ENCODE results near the gene REPIN1. TPM values are rescaled to one million over a fixed set of nuclear protein-coding genes. Genes with fewer than 3 reads are reported as not detected.

REPIN1 gene
- total RNA-seq, 4 donors from 2014 or later = 66.8 to 143 (median 97.7) TPM

DNA sequence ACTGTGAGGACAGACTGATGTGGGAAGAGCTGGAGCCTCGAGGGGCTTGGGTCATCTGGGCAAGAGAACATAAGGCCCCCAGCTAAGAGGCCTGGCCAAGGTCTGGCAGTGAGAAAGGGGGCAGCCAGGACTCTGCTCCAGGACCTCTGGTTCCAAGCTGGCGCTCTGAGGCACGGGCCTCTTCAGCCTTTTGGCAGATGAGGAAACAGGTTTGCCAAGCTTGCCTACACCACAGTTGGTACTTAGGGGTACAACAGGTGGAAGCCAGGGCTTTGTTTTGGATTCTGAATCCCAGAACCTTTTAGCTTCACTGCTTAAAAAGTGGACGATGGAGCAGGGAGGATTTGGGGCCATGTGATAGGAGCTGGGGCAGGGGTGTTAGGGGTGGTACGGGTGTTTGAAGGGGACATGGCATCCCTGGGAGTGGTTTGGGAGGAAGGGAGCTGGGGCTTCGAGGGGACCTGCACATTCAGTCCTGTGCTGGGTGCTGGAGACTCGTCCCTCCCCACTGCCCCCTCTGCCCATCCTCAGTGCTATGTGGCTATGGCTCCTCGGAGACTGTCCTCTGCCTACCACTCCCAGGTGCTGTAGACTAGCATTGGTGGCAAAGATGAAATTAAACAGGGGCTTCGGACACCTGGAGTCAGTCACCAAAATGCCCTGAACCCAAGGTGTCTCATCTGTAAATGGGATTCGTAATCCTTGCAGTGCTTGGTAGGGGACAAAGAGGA, 40.8 kb downstream of the REPIN1 start:
- no peak overlapping the region for H3K27ac ChIP-seq (replicated peaks in 1 of 4)
- DNase-seq (ENCODE audit: extremely low spot score) = no peak

GRCh38 chr7:150410131-150410530, 41.5 kb downstream of the REPIN1 start:
- no peaks in the 10 kb centered on the region for H3K9me3 ChIP-seq
- H3K27me3 ChIP-seq = no peaks in the 10 kb centered on the region
- intact Hi-C loops (cut with DNase I) = no loop called here
- H3K36me3 ChIP-seq = peaks cover 0 to 38% (median 15%) of the 10 kb centered on the region in 4 donors
- H3K27ac ChIP-seq (replicated peaks in 1 of 4) = peak overlapping the region in 2 of 4 donors; percentile 18 to 33
- no CpG with 5 or more reads among the region's 7 CpGs for WGBS
- TF ChIP-seq POLR2AphosphoS5 (IDR thresholded peaks at IDR 0.05) (no peak), POLR2A (IDR thresholded peaks at IDR 0.05; ENCODE audit: low read depth) (no peak), EP300 (IDR thresholded peaks at IDR 0.05) (no peak)
- TF ChIP-seq, protein P1, sequence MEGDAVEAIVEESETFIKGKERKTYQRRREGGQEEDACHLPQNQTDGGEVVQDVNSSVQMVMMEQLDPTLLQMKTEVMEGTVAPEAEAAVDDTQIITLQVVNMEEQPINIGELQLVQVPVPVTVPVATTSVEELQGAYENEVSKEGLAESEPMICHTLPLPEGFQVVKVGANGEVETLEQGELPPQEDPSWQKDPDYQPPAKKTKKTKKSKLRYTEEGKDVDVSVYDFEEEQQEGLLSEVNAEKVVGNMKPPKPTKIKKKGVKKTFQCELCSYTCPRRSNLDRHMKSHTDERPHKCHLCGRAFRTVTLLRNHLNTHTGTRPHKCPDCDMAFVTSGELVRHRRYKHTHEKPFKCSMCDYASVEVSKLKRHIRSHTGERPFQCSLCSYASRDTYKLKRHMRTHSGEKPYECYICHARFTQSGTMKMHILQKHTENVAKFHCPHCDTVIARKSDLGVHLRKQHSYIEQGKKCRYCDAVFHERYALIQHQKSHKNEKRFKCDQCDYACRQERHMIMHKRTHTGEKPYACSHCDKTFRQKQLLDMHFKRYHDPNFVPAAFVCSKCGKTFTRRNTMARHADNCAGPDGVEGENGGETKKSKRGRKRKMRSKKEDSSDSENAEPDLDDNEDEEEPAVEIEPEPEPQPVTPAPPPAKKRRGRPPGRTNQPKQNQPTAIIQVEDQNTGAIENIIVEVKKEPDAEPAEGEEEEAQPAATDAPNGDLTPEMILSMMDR (IDR thresholded peaks at IDR 0.05) = no peak
- no peak overlapping the region for H3K4me3 ChIP-seq
- peaks cover 9 to 27% (median 18%) of the 10 kb centered on the region in 4 donors for H3K4me1 ChIP-seq
- no peak for DNase-seq (ENCODE audit: extremely low spot score)

More for the DNA sequence above, 40.8 kb downstream of the REPIN1 start:
- Histone ChIP-seq H3K27me3 (no peaks in the 10 kb centered on the region), H3K36me3 (peaks cover 0 to 38% (median 15%) of the 10 kb centered on the region in 4 donors), H3K4me3 (no peak overlapping the region), H3K4me1 (peaks cover 10 to 29% (median 22%) of the 10 kb centered on the region in 4 donors), H3K9me3 (no peaks in the 10 kb centered on the region)
- WGBS = 86% methylated on average over 8 of the region's 10 CpGs
- TF ChIP-seq POLR2A (IDR thresholded peaks at IDR 0.05; ENCODE audit: low read depth) = no peak
- no peak for TF ChIP-seq POLR2AphosphoS5 (IDR thresholded peaks at IDR 0.05)
- no peak for TF ChIP-seq EP300 (IDR thresholded peaks at IDR 0.05)
- TF ChIP-seq, protein P1 (IDR thresholded peaks at IDR 0.05) = no peak
- intact Hi-C loops (cut with DNase I) = loop anchor here (5.0 kb wide), 1 partner anchor 42 kb away; the partner anchor contains the start of gene REPIN1

GRCh38 chr7:150410680-150411346, 42.2 kb downstream of the REPIN1 start:
- Histone ChIP-seq H3K4me1 (peaks cover 9 to 25% (median 17%) of the 10 kb centered on the region in 4 donors), H3K4me3 (no peak overlapping the region), H3K9me3 (no peaks in the 10 kb centered on the region), H3K27ac (replicated peaks in 1 of 4) (peak overlapping the region in 2 of 4 donors; percentile 18 to 33), H3K36me3 (peaks cover 0 to 38% (median 15%) of the 10 kb centered on the region in 4 donors), H3K27me3 (no peaks in the 10 kb centered on the region)
- intact Hi-C loops (cut with DNase I) = no loop called here
- DNase-seq (ENCODE audit: extremely low spot score) = no peak
- WGBS = 74% methylated on average over 10 of the region's 10 CpGs
- TF ChIP-seq, protein P1 (IDR thresholded peaks at IDR 0.05) = no peak
- no peak for TF ChIP-seq EP300 (IDR thresholded peaks at IDR 0.05)

GRCh38 chr7:150411606-150412005, 43.0 kb downstream of the REPIN1 start:
- H3K27me3 ChIP-seq = no peaks in the 10 kb centered on the region
- peaks cover 0 to 38% (median 15%) of the 10 kb centered on the region in 4 donors for H3K36me3 ChIP-seq
- H3K27ac ChIP-seq (replicated peaks in 1 of 4) = peak overlapping the region in 1 of 4 donors; percentile 33
- intact Hi-C loops (cut with DNase I) = no loop called here
- WGBS = 85% methylated on average over 11 of the region's 11 CpGs
- peaks cover 1 to 17% (median 9%) of the 10 kb centered on the region in 4 donors for H3K4me1 ChIP-seq
- no peak overlapping the region for H3K4me3 ChIP-seq
- TF ChIP-seq, protein P1 (IDR thresholded peaks at IDR 0.05) = no peak
- TF ChIP-seq POLR2A (IDR thresholded peaks at IDR 0.05; ENCODE audit: low read depth) = no peak
- no peak for TF ChIP-seq POLR2AphosphoS5 (IDR thresholded peaks at IDR 0.05)
- TF ChIP-seq EP300 (IDR thresholded peaks at IDR 0.05) = no peak
- no peak for DNase-seq (ENCODE audit: extremely low spot score)
- no peaks in the 10 kb centered on the region for H3K9me3 ChIP-seq
